Cardiac septum (tissue), 1 donor: ENCODE results near the gene MARVELD1. TPM values are rescaled to one million over a fixed set of nuclear protein-coding genes. Genes with fewer than 3 reads are reported as not detected.

ENCODE experiments used
- DNase-seq: peaks from one replicate; pipeline ENCODE4 v3.0.0-alpha.2; 2020; ENCODE audit warnings: low spot score
- intact Hi-C: fragments of 100-400 bp; cut with DNase I; formaldehyde crosslinking; loops from one replicate; pipeline ENCODE4 v1.14.0; 2022
- total RNA-seq: library from RNA; stranded (reverse); fragmentation: NEBNext Ultra II Directional; extraction: Animal tissue kit (Norgen Biotek cat#: 25700); gene quantifications from one replicate; pipeline ENCODE4 v1.2.1, GENCODE V29; 2021
- donor health status: DM: no; HTN: no; CAD: no.

MARVELD1 gene
- total RNA-seq, 1 donor from 2014 or later, result 8.6 TPM

DNA sequence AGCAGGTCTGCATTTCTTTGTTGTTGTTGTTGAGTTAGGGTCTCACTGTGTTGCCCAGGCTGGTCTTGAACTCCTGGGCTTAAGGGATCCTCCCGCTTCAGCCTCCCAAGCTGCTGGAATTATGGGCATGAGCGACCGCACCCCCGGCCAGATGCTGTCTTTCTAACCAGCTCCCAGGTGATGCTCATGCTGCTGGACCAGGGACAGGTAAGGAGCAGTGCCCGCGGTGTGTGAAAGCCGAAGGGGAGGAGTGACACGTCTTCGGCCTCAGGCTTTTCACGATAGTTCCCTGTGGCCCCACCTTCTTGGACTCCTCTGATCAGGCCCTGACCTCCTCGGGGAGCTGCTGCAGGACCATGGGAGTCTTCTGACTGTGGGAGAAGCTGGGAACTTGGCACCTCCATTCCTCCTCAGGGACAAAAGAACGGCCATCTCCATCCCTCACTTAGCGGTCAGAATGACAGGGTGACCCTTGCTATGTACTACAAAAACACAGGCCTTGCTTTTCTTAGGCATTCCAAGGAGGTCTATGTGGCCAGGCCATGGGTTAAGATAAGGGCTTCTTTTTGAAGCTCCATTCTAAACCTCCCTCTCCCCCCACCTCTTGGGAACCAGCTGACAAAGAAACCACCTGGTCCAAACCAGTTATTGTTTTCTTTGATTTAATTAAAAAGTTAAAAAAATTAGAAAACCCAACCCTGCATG, 52.7 kb downstream of the MARVELD1 start:
- intact Hi-C loops, result no loop called here
- no peak for DNase-seq

DNA sequence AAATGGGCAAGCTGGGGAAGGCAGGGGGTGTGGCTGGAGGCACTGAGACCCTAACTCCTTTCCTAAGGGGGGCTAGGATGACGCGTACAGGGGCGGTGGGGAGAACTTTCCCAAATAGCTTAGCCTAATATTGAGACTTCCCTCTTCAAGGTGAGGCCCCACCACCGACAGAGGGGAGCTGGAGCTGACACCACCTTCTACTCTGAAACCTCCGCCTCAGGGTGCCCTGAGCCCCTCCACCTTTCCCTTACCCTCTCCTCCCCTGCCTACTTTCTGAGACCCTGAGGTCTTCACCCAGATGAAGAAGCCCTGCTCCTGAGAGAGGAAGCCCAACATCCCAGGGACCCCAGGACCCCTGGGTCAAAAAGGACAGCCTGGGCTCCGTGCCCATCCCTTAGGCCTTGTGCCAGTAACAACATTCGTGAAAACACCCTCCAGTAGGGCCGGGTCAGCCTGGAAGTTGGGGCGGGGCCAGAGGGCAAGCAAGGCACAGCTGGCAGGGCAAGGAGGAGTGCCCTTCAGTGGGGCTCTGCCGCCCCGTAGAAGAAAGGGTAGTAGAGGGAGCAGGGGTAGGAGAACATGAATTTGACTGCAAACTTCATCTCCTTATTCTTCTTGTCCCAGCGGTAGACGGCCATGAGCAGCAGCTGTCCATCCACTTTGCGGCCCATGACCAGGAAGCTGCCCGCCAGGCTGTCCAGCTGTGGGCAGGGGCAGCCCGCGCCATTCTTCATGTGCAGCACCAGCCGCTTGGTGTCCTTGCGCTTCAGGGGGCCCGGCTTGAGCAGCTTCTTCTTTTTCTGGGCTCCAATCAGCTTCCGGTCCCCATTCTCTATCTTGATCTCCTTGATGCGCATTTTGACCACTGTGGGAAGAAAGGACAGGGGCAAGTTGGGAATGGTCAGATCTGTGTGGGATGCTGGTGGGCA, 53.7 kb downstream of the MARVELD1 start:
- intact Hi-C loops, result no loop called here
- no peak for DNase-seq

Other genes with a start within 250 kb of the MARVELD1 start
- gene MMS19, start 215.3 kb upstream of the MARVELD1 start, total RNA-seq, result 46.7 TPM
- 25.5 TPM for gene UBTD1, start 214.8 kb upstream of the MARVELD1 start, total RNA-seq
- 138 TPM for gene ANKRD2, start 141.0 kb upstream of the MARVELD1 start, total RNA-seq
- 20.4 TPM for gene HOGA1, start 129.3 kb upstream of the MARVELD1 start, total RNA-seq
- gene C10orf62, start 124.0 kb upstream of the MARVELD1 start, total RNA-seq, result 0.51 TPM
- gene MORN4, start 80.2 kb upstream of the MARVELD1 start, total RNA-seq, result 17.7 TPM
- 18.0 TPM for gene PI4K2A, start 73.1 kb upstream of the MARVELD1 start, total RNA-seq
- gene AVPI1, start 26.5 kb upstream of the MARVELD1 start, total RNA-seq, result 6.3 TPM
- gene ZFYVE27, start 23.4 kb downstream of the MARVELD1 start, total RNA-seq, result 19.8 TPM
- gene SFRP5, start 58.3 kb downstream of the MARVELD1 start, total RNA-seq, result 3.2 TPM
- gene GOLGA7B, start 136.1 kb downstream of the MARVELD1 start, total RNA-seq, result 0.54 TPM